SK-N-SH (cell line): ENCODE measurements around the gene SSTR5.

ENCODE experiments used
- CTCF ChIP-seq: fragments of 200-600 bp; sonication (generic); IDR thresholded peaks from 2 replicates; pipeline ENCODE4 v1.6.1; 2017; ENCODE audit warnings: antibody characterized with exemption, mild to moderate bottlenecking, moderate library complexity
- EP300 ChIP-seq, 2 experiments: IDR thresholded peaks; 2 replicates each; pipeline versions ENCODE4 v1.4.0 to v1.6.1; 2012; ENCODE audit warnings: borderline replicate concordance in 1 of 2, low read depth in 1 of 2, low read length in 1 of 2
- EZH2phosphoT487 ChIP-seq: fragments of 200-600 bp; sonication (generic); IDR thresholded peaks from 2 replicates; pipeline ENCODE4 v1.6.1; 2017; ENCODE audit warnings: low read depth, mixed run types, mild to moderate bottlenecking, antibody characterized with exemption, moderate library complexity, borderline replicate concordance
- MXI1 ChIP-seq: IDR thresholded peaks from 2 replicates; pipeline ENCODE4 v1.6.1; 2012; ENCODE audit warnings: mild to moderate bottlenecking, low read depth, low read length, improper control_type of control experiment
- NFIC ChIP-seq: IDR thresholded peaks from 2 replicates; pipeline ENCODE4 v1.4.0; 2012; ENCODE audit warnings: borderline replicate concordance
- POLR2AphosphoS5 ChIP-seq: IDR thresholded peaks from 2 replicates; pipeline ENCODE4 v1.6.1; 2012; ENCODE audit warnings: low read depth, low read length
- RAD21 ChIP-seq: IDR thresholded peaks from 2 replicates; pipeline ENCODE4 v1.6.1; 2012; ENCODE audit warnings: mild to moderate bottlenecking, low read length

GRCh38 chr16:1122398-1122765 is 49.8 kb downstream of the SSTR5 start:
- TF ChIP-seq EP300 (IDR thresholded peaks at IDR 0.05; ENCODE audit: borderline replicate concordance in 1 of 2, low read depth in 1 of 2, low read length in 1 of 2): no peak
- no peak for TF ChIP-seq CTCF
- no peak for TF ChIP-seq POLR2AphosphoS5
- TF ChIP-seq EZH2phosphoT487: no peak
- TF ChIP-seq RAD21: no peak
- TF ChIP-seq MXI1: no peak
- no peak for TF ChIP-seq NFIC
